ENCODE results near the gene GRK5. TPM values are rescaled to one million over a fixed set of nuclear protein-coding genes. Genes with fewer than 3 reads are reported as not detected.

Gene GRK5
- total RNA-seq, 4 donors from 2014 or later: 43.5 to 61.7 (median 48.9) TPM

DNA sequence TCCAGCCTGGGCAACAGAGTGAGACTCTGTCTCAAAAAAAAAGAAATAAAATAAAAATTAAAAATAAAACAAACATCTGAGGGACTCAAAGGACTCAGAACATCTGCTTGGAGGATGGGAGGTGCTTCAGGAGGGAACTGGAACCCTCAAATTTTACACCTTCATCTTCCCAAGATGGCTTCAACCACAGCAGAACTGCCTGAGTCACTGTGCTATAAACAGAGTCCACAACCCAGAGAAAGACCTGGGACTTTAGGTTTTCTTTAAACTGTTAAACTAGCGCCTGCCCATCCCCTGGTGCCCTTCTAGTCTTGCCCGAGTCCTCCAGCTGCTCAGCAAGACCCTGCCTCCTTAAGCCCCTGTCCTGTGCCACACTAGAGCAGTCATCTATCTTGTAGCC, 294.3 kb downstream of the GRK5 start:
- WGBS, 2 donors: 88 to 92% methylated on average over 2 of the region's 2 CpGs
- H3K27me3 ChIP-seq: no peaks in the 10 kb centered on the region
- peaks cover 0 to 10% (median 0%) of the 10 kb centered on the region in 3 donors for H3K36me3 ChIP-seq
- peak overlapping the region in 1 of 4 donors; percentile 50 for H3K27ac ChIP-seq
- TF ChIP-seq, protein P1, sequence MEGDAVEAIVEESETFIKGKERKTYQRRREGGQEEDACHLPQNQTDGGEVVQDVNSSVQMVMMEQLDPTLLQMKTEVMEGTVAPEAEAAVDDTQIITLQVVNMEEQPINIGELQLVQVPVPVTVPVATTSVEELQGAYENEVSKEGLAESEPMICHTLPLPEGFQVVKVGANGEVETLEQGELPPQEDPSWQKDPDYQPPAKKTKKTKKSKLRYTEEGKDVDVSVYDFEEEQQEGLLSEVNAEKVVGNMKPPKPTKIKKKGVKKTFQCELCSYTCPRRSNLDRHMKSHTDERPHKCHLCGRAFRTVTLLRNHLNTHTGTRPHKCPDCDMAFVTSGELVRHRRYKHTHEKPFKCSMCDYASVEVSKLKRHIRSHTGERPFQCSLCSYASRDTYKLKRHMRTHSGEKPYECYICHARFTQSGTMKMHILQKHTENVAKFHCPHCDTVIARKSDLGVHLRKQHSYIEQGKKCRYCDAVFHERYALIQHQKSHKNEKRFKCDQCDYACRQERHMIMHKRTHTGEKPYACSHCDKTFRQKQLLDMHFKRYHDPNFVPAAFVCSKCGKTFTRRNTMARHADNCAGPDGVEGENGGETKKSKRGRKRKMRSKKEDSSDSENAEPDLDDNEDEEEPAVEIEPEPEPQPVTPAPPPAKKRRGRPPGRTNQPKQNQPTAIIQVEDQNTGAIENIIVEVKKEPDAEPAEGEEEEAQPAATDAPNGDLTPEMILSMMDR (IDR thresholded peaks at IDR 0.05): no peak
- TF ChIP-seq EP300 (IDR thresholded peaks at IDR 0.05): no peak
- TF ChIP-seq POLR2A (IDR thresholded peaks at IDR 0.05): no peak
- DNase-seq (ENCODE audit: low spot score in 2 of 2): no peak
- H3K4me3 ChIP-seq: no peak overlapping the region
- H3K9me3 ChIP-seq: no peaks in the 10 kb centered on the region
- H3K4me1 ChIP-seq: peaks cover 0 to 12% (median 0%) of the 10 kb centered on the region in 4 donors

DNA sequence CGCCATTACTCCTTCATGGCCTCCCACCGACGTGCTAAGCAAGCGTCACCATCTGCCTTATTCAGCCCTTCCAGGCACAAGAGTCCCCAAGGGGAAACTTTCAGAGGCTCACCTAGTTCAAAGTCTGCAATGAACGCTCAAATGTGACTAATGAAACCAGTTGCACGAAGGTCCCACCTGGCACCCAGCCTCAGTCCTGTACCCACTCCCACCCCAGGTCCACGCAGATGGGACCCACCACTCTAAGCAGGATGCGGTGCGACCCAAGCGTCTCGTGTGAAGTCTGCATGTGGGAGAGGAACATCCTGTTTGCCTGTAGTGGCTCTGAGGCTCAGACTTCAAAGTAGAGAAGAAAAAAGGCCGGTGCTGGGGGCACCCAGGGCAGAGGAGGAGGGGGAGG, 294.8 kb downstream of the GRK5 start:
- Histone ChIP-seq H3K27ac (peak overlapping the region in 1 of 4 donors; percentile 50), H3K27me3 (no peaks in the 10 kb centered on the region), H3K36me3 (peaks cover 0 to 10% (median 0%) of the 10 kb centered on the region in 3 donors), H3K4me1 (peaks cover 0 to 12% (median 0%) of the 10 kb centered on the region in 4 donors), H3K4me3 (no peak overlapping the region), H3K9me3 (no peaks in the 10 kb centered on the region)
- DNase-seq (ENCODE audit: low spot score in 2 of 2): no peak
- WGBS, 2 donors: 81 to 82% methylated on average over 12 of the region's 12 CpGs
- TF ChIP-seq POLR2A (IDR thresholded peaks at IDR 0.05) (no peak), EP300 (IDR thresholded peaks at IDR 0.05) (no peak)
- TF ChIP-seq, protein P1 (IDR thresholded peaks at IDR 0.05): no peak

DNA sequence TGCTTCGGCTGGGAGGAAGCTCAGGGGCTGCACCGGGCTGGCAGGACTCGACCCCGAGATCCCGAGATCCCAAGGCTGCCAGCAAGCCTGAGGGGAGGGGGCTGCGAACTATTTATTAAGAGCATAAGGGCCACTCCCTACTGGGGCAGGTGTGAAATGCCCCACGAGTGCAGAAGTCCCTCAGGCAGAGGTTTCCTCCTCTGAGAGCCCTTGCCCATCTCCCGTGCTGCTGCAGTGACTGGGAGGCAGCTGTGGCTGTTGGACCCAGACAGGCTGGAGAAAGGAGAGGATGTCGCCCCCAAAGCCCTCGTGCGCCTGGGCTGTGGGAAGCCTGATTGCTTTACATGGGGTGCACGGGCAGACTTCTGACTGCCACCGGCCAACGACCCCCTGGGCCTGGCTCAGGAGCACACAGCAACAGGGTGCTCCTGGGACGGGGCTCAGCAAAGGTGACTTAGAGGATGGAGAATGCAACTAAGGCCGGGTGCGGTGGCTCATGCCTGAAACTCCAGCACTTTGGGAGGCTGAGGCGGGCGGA, 295.3 kb downstream of the GRK5 start:
- Histone ChIP-seq H3K27me3 (no peaks in the 10 kb centered on the region), H3K9me3 (no peaks in the 10 kb centered on the region), H3K36me3 (peaks cover 0 to 11% (median 0%) of the 10 kb centered on the region in 3 donors), H3K27ac (peak overlapping the region in 1 of 4 donors; percentile 40), H3K4me1 (peaks cover 0 to 12% (median 0%) of the 10 kb centered on the region in 4 donors), H3K4me3 (no peak overlapping the region)
- TF ChIP-seq EP300 (IDR thresholded peaks at IDR 0.05) (no peak), POLR2A (IDR thresholded peaks at IDR 0.05) (no peak)
- TF ChIP-seq, protein P1 (IDR thresholded peaks at IDR 0.05): no peak
- 69 to 78% methylated on average over 16 to 19 of the region's 19 CpGs for WGBS, 2 donors
- no peak for DNase-seq (ENCODE audit: low spot score in 2 of 2)

DNA sequence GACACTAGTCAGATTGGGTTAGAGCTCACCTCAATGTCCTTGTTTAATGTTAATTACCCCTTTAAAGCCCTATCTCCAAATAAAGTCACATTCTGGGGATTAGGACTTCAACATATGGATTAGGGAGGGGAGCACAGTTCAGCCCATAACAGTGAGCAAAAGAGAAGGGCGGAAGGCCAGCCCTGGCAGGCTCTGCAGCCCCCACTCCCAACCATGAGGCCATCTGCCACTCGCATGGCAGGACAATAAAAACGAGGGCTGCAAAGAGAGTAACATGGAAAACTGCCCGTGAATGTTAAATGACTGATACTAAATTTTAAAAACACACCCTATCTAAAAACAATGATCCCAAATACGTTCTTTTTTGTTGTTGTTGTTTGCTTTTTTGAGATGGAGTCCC, 296.4 kb downstream of the GRK5 start:
- Histone ChIP-seq H3K27ac (no peak overlapping the region), H3K9me3 (no peaks in the 10 kb centered on the region), H3K4me3 (no peak overlapping the region), H3K36me3 (peaks cover 0 to 19% (median 0%) of the 10 kb centered on the region in 3 donors), H3K4me1 (peaks cover 0 to 12% (median 0%) of the 10 kb centered on the region in 4 donors), H3K27me3 (no peaks in the 10 kb centered on the region)
- no peak for TF ChIP-seq EP300 (IDR thresholded peaks at IDR 0.05)
- no peak for TF ChIP-seq POLR2A (IDR thresholded peaks at IDR 0.05)
- TF ChIP-seq, protein P1 (IDR thresholded peaks at IDR 0.05): no peak
- WGBS, 2 donors: 95 to 98% methylated on average over 5 of the region's 5 CpGs
- no peak for DNase-seq (ENCODE audit: low spot score in 2 of 2)

DNA sequence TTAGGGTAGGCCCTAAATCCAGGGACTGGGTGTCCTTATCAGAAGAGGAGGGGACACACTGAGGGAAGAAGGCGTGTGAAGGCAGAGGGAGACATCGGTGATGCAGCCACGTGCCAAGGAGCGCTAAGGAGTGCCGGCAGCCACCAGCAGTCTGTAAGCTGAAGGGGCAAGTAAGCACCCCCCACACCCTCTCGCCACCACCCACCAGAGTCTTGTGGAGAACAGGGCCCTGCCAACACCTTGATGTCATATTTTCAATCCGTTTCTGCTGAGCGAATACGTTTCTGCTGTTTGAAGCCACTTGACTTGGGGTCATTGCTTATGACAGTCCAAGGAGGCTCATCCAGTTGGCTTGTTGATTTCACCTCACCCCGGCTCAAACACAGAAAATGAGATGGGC, 297.3 kb downstream of the GRK5 start:
- no peaks in the 10 kb centered on the region for H3K27me3 ChIP-seq
- TF ChIP-seq EP300 (IDR thresholded peaks at IDR 0.05): no peak
- TF ChIP-seq, protein P1 (IDR thresholded peaks at IDR 0.05): no peak
- no peak for TF ChIP-seq POLR2A (IDR thresholded peaks at IDR 0.05)
- no peaks in the 10 kb centered on the region for H3K9me3 ChIP-seq
- no peak for DNase-seq (ENCODE audit: low spot score in 2 of 2)
- 92 to 94% methylated on average over 10 of the region's 10 CpGs for WGBS, 2 donors
- no peak overlapping the region for H3K4me3 ChIP-seq
- peaks cover 0 to 12% (median 0%) of the 10 kb centered on the region in 4 donors for H3K4me1 ChIP-seq
- peaks cover 0 to 20% (median 0%) of the 10 kb centered on the region in 3 donors for H3K36me3 ChIP-seq
- H3K27ac ChIP-seq: no peak overlapping the region

Data from tibial nerve (tissue), 4 donors.